H1 (cell line): ENCODE results near the gene SPDYE3. TPM values are rescaled to one million over a fixed set of nuclear protein-coding genes. Genes with fewer than 3 reads are reported as not detected.

ENCODE experiments used
- RFX5 ChIP-seq: IDR thresholded peaks from 2 replicates; pipeline ENCODE4 v1.6.1; 2011; ENCODE audit warnings: low read depth, low read length, improper control_type of control experiment, borderline replicate concordance
- polyA plus RNA-seq, 7 experiments: library from polyadenylated mRNA; depleted of rRNA in 3 of 7; stranded (reverse) in 5 of 7; unstranded in 2 of 7; fragments of >200 nt in 5 of 7; fragments of 200-250 nt in 2 of 7; gene quantifications; 1 replicate in 5 of 7; 2 replicates in 1 of 7; 4 replicates in 1 of 7; pipeline versions ENCODE4 v1.2.1 to v1.2.3, GENCODE V29; 2011 to 2013; ENCODE audit warnings: missing spikeins in 2 of 7, mixed read lengths in 2 of 7
- total RNA-seq: library from RNA; stranded (reverse); fragmentation: NEBNext Ultra II Directional; extraction: Animal tissue kit (Norgen Biotek cat#: 25700); gene quantifications from 2 replicates; pipeline ENCODE4 v1.2.1, GENCODE V29; 2021
- TF ChIP-seq, protein P1 (sequence below): fragments of 300-600 bp; sonication (generic); IDR thresholded peaks from 2 replicates; pipeline ENCODE4 v1.7.1; 2012; ENCODE audit warnings: low read length, moderate library complexity, mild to moderate bottlenecking, inconsistent platforms; ENCODE audit not compliant: insufficient replicate concordance
- TF ChIP-seq, protein P2 (sequence below), 3 experiments: IDR thresholded peaks; 1 replicate in 2 of 3; 2 replicates in 1 of 3; pipeline versions ENCODE4 v1.5.1 to v1.6.1; 2011; ENCODE audit warnings: low read length in 3 of 3, mild to moderate bottlenecking in 3 of 3, inconsistent platforms in 2 of 3, low read depth in 1 of 3, moderate library complexity in 1 of 3; ENCODE audit not compliant: insufficient read depth in 1 of 3; ENCODE audit errors: control extremely low read depth in 1 of 3

Gene SPDYE3
- total and polyA plus RNA-seq, 2 of the 8 experiments (the other 6 are each of a cell fraction or from before 2014, with no cell fraction given), result not detected

DNA sequence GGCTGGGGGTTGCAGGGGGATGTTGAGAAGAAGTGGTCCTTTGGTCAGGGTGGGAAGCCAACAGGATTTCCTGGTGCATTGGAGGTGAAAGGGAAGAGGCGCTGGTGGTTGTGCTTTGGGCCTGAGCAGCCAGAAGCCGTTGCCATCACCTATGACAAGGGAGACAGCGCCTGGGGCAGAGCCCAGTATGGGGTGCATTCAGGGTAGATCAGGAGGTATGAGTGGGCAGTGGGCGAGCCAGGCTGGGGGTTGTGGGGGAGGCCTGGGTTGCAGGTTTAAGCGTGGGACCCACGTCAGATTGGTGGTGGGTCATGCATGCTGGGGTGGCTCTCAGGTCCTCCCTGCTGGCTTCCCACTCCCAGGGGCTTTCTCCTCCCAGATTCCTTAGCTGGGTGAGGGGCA lies 44.2 kb downstream of the SPDYE3 start (continued):
- TF ChIP-seq, protein P1, sequence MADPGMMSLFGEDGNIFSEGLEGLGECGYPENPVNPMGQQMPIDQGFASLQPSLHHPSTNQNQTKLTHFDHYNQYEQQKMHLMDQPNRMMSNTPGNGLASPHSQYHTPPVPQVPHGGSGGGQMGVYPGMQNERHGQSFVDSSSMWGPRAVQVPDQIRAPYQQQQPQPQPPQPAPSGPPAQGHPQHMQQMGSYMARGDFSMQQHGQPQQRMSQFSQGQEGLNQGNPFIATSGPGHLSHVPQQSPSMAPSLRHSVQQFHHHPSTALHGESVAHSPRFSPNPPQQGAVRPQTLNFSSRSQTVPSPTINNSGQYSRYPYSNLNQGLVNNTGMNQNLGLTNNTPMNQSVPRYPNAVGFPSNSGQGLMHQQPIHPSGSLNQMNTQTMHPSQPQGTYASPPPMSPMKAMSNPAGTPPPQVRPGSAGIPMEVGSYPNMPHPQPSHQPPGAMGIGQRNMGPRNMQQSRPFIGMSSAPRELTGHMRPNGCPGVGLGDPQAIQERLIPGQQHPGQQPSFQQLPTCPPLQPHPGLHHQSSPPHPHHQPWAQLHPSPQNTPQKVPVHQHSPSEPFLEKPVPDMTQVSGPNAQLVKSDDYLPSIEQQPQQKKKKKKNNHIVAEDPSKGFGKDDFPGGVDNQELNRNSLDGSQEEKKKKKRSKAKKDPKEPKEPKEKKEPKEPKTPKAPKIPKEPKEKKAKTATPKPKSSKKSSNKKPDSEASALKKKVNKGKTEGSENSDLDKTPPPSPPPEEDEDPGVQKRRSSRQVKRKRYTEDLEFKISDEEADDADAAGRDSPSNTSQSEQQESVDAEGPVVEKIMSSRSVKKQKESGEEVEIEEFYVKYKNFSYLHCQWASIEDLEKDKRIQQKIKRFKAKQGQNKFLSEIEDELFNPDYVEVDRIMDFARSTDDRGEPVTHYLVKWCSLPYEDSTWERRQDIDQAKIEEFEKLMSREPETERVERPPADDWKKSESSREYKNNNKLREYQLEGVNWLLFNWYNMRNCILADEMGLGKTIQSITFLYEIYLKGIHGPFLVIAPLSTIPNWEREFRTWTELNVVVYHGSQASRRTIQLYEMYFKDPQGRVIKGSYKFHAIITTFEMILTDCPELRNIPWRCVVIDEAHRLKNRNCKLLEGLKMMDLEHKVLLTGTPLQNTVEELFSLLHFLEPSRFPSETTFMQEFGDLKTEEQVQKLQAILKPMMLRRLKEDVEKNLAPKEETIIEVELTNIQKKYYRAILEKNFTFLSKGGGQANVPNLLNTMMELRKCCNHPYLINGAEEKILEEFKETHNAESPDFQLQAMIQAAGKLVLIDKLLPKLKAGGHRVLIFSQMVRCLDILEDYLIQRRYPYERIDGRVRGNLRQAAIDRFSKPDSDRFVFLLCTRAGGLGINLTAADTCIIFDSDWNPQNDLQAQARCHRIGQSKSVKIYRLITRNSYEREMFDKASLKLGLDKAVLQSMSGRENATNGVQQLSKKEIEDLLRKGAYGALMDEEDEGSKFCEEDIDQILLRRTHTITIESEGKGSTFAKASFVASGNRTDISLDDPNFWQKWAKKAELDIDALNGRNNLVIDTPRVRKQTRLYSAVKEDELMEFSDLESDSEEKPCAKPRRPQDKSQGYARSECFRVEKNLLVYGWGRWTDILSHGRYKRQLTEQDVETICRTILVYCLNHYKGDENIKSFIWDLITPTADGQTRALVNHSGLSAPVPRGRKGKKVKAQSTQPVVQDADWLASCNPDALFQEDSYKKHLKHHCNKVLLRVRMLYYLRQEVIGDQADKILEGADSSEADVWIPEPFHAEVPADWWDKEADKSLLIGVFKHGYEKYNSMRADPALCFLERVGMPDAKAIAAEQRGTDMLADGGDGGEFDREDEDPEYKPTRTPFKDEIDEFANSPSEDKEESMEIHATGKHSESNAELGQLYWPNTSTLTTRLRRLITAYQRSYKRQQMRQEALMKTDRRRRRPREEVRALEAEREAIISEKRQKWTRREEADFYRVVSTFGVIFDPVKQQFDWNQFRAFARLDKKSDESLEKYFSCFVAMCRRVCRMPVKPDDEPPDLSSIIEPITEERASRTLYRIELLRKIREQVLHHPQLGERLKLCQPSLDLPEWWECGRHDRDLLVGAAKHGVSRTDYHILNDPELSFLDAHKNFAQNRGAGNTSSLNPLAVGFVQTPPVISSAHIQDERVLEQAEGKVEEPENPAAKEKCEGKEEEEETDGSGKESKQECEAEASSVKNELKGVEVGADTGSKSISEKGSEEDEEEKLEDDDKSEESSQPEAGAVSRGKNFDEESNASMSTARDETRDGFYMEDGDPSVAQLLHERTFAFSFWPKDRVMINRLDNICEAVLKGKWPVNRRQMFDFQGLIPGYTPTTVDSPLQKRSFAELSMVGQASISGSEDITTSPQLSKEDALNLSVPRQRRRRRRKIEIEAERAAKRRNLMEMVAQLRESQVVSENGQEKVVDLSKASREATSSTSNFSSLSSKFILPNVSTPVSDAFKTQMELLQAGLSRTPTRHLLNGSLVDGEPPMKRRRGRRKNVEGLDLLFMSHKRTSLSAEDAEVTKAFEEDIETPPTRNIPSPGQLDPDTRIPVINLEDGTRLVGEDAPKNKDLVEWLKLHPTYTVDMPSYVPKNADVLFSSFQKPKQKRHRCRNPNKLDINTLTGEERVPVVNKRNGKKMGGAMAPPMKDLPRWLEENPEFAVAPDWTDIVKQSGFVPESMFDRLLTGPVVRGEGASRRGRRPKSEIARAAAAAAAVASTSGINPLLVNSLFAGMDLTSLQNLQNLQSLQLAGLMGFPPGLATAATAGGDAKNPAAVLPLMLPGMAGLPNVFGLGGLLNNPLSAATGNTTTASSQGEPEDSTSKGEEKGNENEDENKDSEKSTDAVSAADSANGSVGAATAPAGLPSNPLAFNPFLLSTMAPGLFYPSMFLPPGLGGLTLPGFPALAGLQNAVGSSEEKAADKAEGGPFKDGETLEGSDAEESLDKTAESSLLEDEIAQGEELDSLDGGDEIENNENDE, result no peak
- TF ChIP-seq, protein P2, sequence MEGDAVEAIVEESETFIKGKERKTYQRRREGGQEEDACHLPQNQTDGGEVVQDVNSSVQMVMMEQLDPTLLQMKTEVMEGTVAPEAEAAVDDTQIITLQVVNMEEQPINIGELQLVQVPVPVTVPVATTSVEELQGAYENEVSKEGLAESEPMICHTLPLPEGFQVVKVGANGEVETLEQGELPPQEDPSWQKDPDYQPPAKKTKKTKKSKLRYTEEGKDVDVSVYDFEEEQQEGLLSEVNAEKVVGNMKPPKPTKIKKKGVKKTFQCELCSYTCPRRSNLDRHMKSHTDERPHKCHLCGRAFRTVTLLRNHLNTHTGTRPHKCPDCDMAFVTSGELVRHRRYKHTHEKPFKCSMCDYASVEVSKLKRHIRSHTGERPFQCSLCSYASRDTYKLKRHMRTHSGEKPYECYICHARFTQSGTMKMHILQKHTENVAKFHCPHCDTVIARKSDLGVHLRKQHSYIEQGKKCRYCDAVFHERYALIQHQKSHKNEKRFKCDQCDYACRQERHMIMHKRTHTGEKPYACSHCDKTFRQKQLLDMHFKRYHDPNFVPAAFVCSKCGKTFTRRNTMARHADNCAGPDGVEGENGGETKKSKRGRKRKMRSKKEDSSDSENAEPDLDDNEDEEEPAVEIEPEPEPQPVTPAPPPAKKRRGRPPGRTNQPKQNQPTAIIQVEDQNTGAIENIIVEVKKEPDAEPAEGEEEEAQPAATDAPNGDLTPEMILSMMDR (IDR thresholded peaks at IDR 0.05; ENCODE audit: control extremely low read depth in 1 of 3, insufficient read depth in 1 of 3, low read depth in 1 of 3, low read length in 3 of 3), result no peak
- no peak for TF ChIP-seq RFX5
